GM12878 (cell line): Measurements from ENCODE around the gene TMPRSS11F.

Experiments used
- KDM1A ChIP-seq: fragments of 200-600 bp; sonication (generic); IDR thresholded peaks from 2 replicates; pipeline ENCODE4 v1.6.1; 2016; ENCODE audit warnings: borderline replicate concordance
- MYC ChIP-seq: IDR thresholded peaks from 2 replicates; pipeline ENCODE4 v1.6.1; 2011; ENCODE audit warnings: mild to moderate bottlenecking, low read length, moderate library complexity, inconsistent platforms; ENCODE audit not compliant: insufficient read depth, insufficient replicate concordance, insufficient read length, severe bottlenecking
- NBN ChIP-seq: fragments of 450-650 bp; IDR thresholded peaks from 2 replicates; pipeline ENCODE4 v1.6.1; 2016
- RCOR1 ChIP-seq: conservative IDR thresholded peaks from 2 replicates; pipeline ENCODE4 v1.6.1; 2012; ENCODE audit warnings: low read depth, low read length, improper control_type of control experiment
- TF ChIP-seq, protein P1 (sequence below): IDR thresholded peaks from 2 replicates; pipeline ENCODE4 v1.6.1; 2012; ENCODE audit warnings: low read length, inconsistent platforms

DNA sequence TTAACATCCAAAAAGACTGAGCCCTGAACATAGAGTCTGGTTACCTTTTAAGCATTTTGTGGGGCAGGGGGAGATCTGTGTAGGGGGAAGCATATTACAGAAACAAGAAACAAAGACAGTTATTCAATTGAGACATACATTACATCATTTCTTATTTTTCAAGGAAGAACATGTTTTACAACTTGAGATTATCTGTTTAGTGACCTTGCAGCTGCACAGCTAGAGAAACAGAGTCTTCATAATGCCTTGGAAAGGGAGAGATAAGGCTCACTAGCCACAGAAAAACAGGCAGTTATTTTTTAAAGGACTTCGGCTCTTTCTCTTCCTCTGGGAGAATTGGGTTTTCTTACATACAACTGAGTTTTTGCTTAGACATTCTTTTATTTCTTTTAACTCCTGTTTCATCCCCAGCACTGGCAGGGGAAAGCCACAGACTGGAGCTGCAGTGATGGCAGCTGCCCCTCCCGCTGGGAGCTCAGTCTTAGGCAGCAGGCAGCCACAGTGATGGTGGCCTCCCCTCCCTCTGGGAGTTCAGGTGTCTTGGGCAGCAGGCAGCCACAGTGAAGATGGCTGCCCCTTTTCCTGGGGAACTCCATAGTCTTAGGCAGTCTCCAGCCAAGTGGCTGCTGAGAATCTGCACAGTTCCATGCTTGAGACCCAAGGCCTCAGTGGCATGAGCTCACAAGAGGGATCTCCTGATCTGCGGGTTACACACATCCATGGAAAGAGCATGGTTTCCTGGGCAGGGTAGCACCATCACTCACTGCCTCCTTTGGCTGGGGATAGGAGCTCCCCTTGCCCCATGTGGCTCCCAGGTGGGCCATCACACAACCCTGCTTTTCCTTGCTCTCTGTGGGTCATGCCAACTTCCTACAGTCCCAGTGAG lies 19.4 kb upstream of the TMPRSS11F start:
- TF ChIP-seq, protein P1, sequence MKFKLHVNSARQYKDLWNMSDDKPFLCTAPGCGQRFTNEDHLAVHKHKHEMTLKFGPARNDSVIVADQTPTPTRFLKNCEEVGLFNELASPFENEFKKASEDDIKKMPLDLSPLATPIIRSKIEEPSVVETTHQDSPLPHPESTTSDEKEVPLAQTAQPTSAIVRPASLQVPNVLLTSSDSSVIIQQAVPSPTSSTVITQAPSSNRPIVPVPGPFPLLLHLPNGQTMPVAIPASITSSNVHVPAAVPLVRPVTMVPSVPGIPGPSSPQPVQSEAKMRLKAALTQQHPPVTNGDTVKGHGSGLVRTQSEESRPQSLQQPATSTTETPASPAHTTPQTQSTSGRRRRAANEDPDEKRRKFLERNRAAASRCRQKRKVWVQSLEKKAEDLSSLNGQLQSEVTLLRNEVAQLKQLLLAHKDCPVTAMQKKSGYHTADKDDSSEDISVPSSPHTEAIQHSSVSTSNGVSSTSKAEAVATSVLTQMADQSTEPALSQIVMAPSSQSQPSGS: no peak
- TF ChIP-seq NBN: no peak
- no peak for TF ChIP-seq MYC
- no peak for TF ChIP-seq KDM1A
- TF ChIP-seq RCOR1: no peak
